ENCODE results near the gene EIF3I.

DNA sequence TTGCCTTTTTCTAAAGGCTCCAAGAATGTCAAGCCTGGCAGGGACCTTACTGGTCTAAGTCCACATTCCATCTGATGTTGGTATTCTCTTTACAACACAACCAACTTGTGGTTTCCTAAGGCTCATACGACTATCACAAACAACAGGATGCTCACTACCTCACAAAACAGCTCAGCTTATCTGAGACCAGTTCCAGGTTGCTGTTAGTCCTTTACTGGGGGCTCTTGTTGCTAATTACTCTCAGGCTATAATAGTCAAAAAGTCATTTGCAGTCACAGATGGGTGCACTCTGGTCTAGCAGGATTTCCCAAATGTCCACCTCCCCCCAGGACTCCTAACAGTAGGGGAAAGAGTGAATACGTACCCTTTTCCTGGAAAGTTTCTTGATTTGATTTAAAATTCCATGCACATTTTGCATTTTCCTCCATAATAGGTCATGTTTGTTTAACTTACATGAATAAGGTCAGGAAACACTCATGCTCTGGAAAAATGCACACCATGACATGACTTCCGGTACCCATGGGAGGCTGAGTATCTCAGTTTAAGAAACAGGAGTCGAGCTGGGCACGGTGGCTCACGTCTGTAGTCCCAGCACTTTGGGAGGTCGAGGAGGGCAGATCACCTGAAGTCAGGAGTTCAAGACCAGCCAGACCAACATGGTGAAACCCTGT, 44.8 kb downstream of the EIF3I start:
- TF ChIP-seq ELF4 (IDR thresholded peaks at IDR 0.05): no peak
- no peak for TF ChIP-seq BHLHE40 (IDR thresholded peaks at IDR 0.05; ENCODE audit: borderline replicate concordance)
- no peak for TF ChIP-seq FOXM1 (IDR thresholded peaks at IDR 0.05; ENCODE audit: borderline replicate concordance)
- no peak for TF ChIP-seq NFRKB (IDR thresholded peaks at IDR 0.05)
- no peak for TF ChIP-seq FOXK2 (IDR thresholded peaks at IDR 0.05)
- TF ChIP-seq SP1 (IDR thresholded peaks at IDR 0.05): no peak
